RPMI8226 (cell line): ENCODE measurements around the gene DYRK2.

Experiments
- DNase-seq: peaks from one replicate; pipeline ENCODE4 v3.0.0-alpha.2; 2015

DYRK2 gene

DNA sequence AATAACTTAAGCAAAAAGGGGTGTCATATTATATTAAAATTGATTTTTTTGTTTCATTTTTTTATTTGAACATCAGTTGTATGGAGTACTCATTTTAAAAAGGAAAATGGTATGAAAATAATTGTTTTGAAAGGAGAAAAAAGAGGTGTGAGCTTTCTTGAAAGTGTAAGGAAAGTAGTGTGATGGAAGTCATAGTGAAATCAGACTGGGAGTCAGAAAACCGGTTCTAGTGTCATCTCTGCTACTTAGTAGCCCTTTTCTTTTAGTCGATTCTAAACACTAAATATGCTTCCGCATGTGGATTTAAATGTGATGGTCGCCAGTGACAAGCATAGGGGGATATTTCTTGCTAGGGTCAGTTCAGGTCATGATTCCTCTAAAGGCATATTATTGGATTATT lies 1.8 kb upstream of the DYRK2 start:
- DNase-seq: no peak

DNA sequence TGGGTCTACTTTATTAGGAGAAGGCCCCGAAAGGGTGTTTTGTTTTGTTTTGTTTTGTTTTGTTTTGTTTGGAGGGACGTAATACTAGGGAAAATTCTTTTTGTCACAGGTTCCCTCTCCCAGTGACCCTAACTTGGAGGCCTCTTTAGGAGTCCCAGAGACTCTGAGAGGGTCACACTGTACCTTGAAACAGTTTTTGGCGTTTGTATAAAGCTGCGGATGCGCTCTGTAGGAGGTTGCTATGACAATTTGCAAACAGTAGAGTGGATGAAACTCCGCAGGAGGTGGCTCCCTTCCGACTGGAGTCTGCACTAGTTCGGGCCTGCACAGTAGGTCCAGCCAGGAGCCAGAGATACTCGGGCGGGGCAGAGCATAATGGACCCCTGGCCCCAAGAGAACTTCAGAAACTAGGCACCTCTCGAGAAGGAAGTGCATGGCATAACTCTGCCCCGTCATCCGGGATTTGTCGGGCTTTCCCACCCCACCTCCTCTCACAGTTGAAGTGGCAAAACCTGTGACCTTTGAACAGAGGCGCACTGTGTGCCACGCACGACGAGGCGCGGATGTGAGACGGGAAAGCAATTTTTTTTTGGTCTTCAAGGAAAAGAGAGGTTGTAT lies 1.3 kb upstream of the DYRK2 start:
- DNase-seq: no peak

GRCh38 chr12:67647799-67648520 lies 585 bp upstream of the DYRK2 start:
- peak; percentile 77 for DNase-seq

DNA sequence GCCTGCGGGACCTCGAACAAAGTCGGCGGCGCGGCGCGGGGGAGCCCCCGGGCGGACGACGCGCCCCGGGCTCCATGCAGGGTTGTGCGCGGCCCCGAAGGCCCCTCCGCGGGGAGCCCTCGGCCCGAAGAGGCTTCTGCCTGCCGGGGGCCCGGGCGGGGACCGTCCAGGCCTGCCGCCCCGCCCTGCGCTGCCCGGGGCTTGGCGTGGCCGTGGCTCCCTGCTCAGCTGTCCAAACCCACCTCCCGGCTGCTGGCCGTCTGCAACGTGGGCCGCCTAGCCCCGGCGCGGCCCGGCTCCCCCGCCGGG lies 670 bp downstream of the DYRK2 start:
- DNase-seq: no peak

- peak; percentile 41 for DNase-seq
These were observed 1.2 kb downstream of the DYRK2 start for GRCh38 chr12:67649570-67650387.

GRCh38 chr12:67650388-67651131 lies 2.0 kb downstream of the DYRK2 start:
- DNase-seq: peak; percentile 43

DNA sequence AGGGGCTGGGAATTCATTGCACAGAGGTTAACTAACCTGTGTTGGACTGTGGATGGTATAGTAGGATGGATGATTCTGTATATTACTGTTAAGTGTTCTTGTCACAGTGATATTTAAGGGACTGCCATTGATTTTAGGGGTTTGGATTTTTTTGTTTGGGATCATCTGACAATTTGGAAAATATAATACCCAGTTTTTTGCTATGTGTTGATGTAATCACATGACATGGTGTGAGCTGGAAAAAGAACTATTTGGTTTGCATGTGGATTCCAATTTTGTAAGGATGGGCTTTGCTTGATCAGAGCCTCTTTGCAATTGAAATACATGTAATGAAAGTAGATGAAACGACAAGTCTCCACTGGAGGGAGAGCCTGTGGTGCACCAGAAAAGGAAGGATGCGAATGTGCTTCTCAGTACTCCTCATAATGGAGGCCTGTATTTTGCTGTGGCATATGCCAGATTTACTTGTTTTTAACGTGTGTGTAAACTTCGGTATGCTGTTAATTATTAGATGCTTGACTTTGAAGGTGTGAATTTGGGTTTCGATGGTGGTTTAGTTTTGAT lies 2.7 kb downstream of the DYRK2 start:
- DNase-seq: peak; percentile 47

GRCh38 chr12:67655829-67656228 lies 7.3 kb downstream of the DYRK2 start:
- no peak for DNase-seq

GRCh38 chr12:67656251-67656650 lies 7.7 kb downstream of the DYRK2 start:
- DNase-seq: no peak

- DNase-seq: no peak
These were observed 9.9 kb downstream of the DYRK2 start for GRCh38 chr12:67658486-67658885.

GRCh38 chr12:67659292-67659691 lies 10.7 kb downstream of the DYRK2 start:
- no peak for DNase-seq

GRCh38 chr12:67661311-67662021 lies 12.9 kb downstream of the DYRK2 start:
- DNase-seq: no peak

DNA sequence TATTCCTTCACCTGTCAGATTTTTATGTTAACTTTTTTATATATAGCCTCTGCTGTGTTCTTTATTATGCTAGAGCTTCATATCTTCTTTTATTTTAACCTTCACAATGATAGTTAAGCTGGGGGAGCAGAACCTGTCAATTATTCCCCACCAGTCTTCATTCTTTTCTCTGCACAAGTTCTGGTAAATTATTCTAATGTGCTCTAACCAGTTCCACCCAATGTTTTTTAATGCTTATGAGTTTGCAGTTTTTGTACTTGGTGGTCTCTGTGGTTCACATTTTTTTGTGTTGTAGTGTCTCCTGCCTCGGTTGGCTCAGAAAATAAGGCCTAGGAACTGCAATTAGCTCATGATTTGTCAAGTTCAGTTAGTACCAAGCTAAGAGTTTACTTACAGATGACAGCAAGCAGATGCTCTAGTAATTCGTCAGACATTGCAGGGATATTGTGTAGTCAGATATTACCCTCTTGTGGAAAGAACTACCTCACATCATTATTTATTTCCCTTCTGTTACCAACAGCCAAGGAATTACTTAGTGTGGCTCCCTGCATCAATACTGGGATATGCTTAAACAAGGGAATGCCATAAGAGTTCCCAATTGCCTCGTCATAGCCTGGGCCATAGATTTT lies 14.5 kb downstream of the DYRK2 start:
- no peak for DNase-seq

DNA sequence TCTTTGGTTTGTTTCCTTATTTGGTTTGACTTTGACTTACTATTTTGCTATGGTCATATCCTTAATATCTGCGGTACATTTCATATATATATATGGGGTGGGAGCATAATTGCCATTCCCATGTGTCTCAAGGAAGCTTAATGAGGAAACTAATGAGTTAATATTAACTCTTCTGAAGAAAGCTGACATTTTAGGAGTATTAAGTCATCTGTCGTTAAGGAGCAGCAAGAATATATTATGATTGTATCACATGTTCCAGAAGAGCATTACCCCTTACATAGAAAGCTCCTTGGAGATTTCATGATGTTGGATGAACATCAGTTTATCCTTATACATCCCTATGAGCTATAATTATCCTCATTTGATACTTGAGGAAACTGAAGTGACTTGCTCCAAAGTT lies 15.6 kb downstream of the DYRK2 start:
- no peak for DNase-seq

- no peak for DNase-seq
These were observed 17.1 kb downstream of the DYRK2 start for GRCh38 chr12:67665679-67666078.

- DNase-seq: no peak
These were observed 18.1 kb downstream of the DYRK2 start for GRCh38 chr12:67666605-67667004.

DNA sequence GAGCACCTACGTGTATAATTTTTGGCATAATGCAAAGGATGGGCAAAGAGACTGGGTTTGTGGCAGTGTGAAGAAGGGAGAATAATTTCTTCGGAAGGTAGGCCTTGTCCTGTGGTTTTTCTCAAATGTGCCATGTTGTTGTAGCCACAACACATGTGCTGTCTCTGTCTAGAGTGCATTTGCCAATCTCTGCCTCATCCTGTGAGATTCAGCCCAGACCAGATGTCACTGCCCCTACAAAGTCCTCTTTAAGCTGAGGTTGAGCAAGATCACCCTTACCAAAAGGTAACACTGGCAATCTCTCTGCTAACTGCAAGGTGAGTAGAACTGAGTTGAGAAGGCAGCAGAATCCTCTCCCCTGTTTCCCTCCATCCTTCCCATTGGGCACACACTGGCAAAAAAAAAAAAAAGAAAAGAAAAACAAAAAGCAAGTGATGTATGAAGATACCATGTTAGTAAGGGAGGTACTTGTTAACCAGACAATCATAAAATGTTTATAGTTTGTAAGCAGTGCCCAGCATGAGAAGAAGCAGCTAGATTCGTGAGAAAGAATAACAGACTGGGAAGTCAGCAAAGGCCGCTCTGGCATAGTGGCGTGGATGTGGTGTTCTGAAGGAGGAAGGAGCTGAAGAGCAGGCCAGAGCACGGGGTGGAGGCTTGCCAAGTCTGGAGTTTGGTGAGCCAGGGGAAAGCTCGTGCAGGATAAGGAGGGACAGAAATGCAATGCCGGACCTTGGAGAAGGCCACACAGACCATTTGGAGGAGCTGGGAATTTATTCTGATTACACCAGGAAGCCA lies 18.9 kb downstream of the DYRK2 start:
- DNase-seq: no peak

DNA sequence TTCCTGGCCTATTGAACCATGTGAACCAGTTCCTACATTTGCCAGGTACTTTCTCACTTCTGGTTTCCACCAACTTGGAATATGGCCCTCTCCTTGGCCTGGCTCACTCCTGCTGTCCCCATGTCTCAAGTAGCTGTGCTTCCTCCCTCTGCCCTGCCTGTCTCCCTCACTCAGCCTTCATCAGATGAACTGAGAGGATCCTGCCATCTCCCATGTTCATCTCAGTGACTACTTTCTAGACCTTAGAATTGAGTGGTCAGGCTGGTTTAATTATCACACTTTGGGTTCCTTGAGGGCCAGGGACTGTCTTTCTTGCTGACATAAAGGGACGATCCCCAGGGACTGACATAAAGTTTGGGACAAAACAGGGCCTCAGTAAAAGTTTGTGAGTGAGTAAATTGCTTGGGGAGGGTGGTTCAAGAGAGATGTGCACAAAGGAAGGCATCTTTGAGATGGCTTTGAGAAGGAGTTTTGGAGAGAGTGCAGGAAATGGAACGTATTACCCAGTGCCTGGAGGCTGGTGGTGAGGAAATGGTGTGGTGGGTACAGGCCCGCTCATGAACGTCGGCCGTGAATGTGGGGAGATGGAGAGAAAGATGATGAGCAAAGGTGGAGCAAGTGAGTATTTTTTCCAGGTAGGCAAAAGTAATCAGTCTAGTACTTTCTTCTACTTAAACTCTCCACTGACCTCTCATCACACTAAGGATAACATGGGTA lies 20.8 kb downstream of the DYRK2 start:
- no peak for DNase-seq

DNA sequence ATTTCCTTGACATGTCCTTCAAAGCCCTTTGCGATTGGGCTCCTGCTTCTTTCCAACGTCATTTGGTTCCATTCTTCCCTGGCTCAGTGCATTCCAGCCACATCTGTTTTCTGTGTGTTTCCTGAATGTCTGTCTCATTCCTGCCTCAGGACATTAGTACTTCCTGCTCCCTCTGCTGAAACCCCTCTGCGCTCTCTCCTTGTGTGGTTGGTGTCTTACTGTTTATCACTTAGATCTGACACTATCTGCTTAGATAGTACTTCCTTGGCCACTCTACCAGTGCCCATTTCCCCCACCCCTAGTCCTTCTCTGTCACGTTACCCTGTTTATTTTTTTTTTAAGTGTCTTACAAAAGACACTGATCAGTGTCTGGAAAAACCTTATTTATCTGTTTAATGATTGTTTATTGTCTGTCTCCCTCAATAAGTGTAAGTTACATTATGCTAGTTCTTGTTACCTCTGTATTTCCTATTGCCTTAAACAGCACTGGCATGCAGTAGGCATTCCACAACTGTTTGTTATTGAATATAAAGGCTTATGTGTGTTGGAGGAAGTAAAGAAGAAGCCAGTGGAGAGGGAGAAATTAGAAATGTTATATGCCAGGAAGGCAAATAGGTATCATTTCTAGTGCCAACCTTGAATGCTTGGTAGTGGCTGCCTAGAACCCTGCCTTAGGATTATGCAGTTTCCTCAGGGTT lies 21.5 kb downstream of the DYRK2 start:
- no peak for DNase-seq

GRCh38 chr12:67671419-67671818 lies 22.9 kb downstream of the DYRK2 start:
- no peak for DNase-seq
